Stimulated activated CD8-positive, alpha-beta memory T cell treated with anti-CD3 and anti-CD28 coated beads, Interleukin-15, amount 100 ng/mL, for 48 hours (primary cell): ENCODE data around the gene SLC39A13.

Experiments
- DNase-seq, 2 donors: peaks; one replicate each; pipeline ENCODE4 v3.0.0-alpha.2; 2020; ENCODE audit warnings: low read depth in 2 of 2

Gene SLC39A13

DNA sequence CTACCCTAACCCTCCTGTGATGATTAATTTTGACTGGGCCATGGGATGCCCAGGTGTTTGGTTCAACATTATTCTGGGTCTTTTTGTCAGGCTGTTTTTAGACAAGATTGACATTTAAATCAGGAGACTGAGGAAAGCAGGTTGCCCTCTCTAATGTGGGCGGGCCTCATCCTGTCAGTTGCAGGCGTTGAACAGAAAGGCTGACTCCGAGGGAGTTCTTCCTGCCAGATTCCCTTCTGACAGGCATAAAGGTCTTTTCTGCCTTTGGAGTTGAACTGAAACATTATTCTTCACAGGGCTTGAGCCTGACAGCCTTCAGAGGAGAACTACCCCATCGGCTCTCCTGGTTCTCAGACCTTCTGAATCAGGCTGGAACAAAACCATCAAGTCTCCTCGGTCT lies 22.1 kb downstream of the SLC39A13 start:
- DNase-seq, result no peak

- no peak for DNase-seq
Observed at GRCh38 chr11:47431356-47432083, 23.1 kb downstream of the SLC39A13 start.

DNA sequence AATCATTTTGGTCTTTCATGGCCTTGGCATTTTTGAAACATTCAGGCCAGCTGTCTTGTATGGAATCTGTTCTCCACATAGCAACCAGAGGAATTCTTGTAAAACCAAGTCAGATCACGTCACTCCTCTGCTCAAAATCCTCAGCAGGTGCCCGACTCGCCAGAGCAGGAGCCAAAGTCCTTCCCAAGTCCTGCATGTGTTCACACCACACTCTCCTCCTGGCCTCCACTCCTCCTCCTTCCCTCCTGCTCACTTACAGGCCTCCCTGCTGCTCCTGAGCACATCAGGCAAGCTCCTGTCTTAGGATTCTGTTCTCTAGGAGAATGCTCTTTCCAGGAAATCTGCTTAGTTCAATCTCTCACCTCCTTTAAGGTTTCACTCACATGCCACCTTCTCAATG lies 24.8 kb downstream of the SLC39A13 start:
- DNase-seq, result no peak

- no peak for DNase-seq
Observed at GRCh38 chr11:47434011-47434786, 25.8 kb downstream of the SLC39A13 start.

GRCh38 chr11:47435687-47436086 lies 27.3 kb downstream of the SLC39A13 start:
- DNase-seq, result no peak

DNA sequence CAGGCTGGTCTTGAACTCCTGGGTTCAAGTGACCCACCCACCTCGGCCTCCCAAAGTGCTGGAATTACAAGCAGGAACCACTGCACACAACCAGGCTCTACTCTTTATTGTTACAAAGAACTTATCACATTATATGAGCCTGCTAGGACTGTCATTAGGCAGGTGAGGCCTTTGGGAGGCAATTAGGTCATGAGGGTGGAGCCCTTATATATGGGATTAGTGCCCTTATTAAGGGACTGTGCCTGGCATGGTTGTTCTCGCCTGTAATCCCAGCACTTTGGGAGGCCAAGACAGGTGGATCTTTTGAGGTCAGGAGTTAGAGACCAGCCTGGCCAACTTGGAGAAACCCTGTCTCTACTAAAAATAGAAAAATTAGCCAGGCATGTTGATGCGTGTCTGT lies 28.3 kb downstream of the SLC39A13 start:
- no peak for DNase-seq

- no peak for DNase-seq
Observed at GRCh38 chr11:47437218-47437745, 28.9 kb downstream of the SLC39A13 start.

DNA sequence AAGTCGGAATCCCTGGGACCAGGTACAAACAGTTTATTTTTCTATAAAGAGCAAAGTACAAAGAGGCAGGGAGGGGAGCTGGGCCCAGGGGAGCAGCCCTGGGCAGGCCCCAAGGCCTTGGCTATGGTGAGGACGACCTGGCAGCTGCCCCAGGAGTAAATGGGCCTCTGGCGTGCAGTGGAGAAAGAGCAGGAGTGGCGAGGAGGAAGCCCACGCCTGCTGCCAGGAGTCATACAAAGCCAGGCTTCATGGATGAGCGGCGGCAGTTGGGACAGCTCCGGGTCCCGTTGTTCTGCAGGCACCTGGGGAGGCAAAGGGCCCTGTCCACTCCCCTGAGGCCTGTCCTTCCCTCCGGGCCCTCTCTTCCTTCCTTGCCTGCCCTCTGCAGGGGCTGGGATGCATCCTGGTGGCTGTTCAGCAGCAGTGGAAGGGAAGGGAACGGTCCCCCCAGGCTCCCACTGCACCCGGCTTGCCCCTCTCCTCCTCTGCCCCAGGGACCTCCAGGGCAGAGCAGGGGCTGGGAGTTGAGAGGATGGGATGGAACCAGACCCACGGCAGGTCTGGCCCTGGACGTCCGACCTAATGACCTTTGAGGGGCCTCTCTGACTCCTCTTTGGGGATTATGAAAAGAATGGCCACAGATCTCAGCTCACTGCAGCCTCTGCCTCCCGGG lies 29.5 kb downstream of the SLC39A13 start:
- DNase-seq, result no peak

DNA sequence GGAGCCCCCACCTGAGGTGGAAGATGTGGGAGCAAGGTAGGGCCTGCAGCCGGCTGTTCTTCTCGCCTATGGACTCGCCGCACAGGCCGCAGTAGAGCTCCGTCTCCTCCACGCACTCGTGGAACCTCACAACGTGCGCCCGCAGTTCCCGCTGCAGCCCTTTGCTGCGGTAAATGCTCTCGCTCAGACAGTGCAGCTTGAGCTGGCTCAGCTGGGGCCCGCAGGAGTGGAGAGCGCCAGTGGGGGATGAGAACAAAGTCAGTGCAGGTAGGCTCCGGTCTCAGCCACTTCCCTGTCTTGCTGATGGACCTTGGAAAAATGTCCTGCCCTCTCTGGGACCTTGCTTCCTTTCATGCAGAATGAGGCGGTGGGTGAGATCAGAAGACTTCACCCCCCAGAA lies 30.3 kb downstream of the SLC39A13 start:
- DNase-seq, result no peak

- no peak for DNase-seq
Observed at GRCh38 chr11:47440054-47440476, 31.7 kb downstream of the SLC39A13 start.

DNA sequence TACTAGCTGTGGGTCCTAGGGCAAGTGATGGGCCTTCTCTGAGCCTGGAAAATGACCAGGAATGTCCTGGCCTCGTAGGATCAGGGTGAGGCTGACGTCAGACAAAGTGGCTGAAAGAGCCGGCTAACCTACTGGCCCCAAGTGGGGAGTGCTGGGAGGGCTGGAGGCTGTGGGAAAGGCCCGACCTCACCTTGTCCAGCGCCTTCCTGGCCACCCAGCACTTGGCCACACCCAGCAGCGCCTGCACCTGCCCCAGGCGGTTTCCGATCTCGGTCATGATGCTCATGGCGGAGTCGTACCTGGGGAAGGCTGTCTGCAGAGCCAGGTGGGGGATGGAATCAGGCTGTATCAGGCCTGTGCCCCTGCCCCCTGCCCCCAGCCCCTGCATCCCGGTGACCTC lies 33.0 kb downstream of the SLC39A13 start:
- DNase-seq, result no peak

GRCh38 chr11:47442514-47442913 lies 34.1 kb downstream of the SLC39A13 start:
- DNase-seq, result no peak

DNA sequence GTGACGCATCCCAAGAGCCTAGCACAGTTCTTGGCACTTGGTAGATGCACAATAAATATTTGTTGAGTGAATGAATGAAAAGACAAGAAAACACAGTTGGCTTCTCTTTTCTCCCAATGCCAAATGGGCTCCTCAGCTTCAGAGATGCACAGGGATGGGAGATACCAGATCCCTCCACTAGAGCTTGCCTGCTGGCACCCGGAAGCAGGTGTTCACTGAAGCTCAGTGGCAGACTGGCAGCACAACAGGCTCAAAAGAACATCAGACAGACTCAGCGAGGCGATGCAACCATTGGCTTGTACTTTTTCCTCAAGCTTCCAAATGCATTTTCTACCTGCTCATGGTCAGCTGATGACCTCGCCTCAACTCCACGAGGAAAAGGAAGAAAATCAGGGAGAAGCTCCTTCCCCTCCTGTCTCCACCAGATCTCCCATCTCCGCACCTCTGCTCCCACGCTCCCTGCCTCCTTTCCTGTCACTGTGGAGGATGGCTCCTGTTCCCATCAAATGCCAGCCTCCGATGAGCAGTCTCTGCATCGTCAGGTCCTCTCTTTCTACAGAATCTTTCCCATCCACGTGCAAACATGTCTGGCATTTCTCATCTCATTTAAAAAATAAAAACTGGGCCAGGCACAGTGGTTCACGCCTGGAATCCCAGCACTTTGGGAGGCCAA lies 34.8 kb downstream of the SLC39A13 start:
- no peak for DNase-seq

- no peak for DNase-seq
Observed at GRCh38 chr11:47443817-47444216, 35.4 kb downstream of the SLC39A13 start.

DNA sequence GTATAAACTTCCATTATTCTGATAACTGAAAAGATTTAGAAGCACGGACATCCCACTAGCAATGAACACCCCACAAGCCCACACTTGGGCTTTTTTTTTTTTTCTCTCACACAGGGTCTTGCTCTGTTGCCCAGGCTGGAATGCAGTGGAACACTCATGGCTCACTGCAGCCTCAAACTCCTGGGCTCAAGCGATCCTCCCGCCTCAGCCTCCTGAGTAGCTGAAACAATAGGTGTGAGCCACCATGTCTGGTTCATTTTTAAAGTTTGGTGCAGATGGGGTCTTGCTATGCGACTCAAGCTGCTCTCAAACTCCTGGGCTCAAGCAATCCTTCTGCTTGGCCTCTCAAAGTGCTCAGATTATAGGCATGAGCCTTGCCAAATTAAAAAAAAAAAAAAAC lies 37.5 kb downstream of the SLC39A13 start:
- DNase-seq, result no peak

DNA sequence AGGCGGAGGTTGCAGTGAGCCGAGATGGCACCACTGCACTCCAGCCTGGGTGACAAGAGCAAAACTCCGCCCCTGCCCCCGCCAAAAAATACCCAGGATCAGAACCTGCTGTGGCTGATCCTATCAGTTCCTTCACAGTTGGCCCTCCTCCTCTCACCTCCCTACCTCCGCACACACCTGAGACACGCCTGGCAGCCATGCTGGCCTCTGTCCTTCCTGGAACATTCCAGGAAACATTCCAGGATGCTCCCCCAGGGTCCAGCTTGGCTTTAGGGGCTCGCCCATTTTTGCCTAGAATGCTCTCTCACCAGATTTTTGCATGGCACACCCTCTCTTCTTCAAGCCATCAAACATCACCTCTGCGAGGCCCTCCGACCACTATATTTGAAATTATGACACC lies 38.4 kb downstream of the SLC39A13 start:
- no peak for DNase-seq

GRCh38 chr11:47447906-47448305 lies 39.5 kb downstream of the SLC39A13 start:
- DNase-seq, result no peak

DNA sequence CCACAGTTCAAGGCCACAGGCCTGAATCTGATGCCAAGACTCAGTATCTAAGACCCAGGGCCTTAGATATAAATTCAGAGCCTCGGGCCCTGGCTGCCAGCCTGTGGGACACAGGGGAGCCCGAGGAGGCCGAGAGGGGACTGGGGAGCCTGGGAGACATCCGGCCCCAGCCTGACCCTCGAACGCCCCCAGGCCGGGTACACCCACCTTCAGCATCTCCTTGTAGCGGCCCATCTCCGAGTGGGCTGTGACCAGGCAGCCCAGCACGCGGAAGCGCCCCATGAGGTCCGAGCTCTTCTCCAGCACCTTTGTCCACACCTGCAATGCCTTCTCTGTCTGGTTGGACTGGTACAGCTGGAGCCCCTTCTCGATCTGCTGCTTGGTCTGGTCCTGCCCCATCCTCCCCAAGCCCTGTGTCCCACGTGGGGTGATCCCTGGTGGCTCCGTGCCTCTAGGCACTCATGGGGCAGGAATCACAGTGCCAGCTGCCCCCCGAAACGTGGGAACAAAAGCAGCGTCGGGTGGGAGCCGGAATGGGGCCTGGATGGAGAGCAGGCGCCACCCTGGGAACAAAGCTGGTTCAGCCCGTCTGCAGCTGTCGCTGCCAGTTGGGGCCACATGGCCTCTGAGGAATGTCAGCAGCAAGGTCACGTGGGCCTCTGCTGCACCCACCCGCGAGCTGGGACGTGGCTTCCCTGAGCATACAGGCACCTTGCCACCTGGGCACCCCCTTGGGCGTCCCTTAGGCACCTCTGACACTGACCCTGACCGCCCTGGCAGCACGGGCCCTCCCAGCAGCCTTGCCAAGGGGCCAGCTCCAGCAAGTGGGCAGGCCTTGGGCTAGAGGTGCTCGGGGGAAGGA lies 40.4 kb downstream of the SLC39A13 start, which contains the start of gene RAPSN:
Gene RAPSN, minus strand, starts transcription at position 571 of the 862 bp plus-strand sequence. Its CDS starts 172 bp downstream, at position 399.
- DNase-seq, result no peak

GRCh38 chr11:47449541-47449940 lies 41.2 kb downstream of the SLC39A13 start:
- DNase-seq, result no peak

DNA sequence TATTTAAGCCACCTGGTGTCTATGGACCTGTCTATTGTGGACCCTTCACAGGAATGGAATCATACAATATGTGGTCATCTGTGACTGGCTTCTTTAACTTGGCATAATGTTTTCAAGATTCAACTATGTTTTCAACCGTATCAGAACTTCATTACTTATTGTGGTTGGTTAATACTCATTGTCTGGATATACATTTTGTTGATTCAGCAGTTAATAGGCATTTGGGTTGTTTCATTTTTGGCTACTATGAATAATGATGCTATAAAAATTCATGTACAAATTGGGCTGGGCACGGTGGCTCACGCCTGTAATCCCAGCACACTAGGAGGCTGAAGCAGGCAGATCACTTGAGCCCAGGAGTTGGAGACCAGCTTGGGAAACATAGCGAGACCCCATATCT lies 43.0 kb downstream of the SLC39A13 start:
- DNase-seq, result no peak

GRCh38 chr11:47451990-47452389 lies 43.6 kb downstream of the SLC39A13 start:
- DNase-seq, result no peak
